ENCODE data around the gene GPRIN2.
A peak's percentile ranks its signal among the peaks of the same experiment; 100 is the strongest.
"Not testable (repeated sequence)": the region's sequence is repeated elsewhere in the genome, so short reads cannot be mapped to it uniquely, and the experiment has no call there.

Gene GPRIN2

GRCh38 chr10:46516660-46517416 is 39.6 kb downstream of the GPRIN2 start:
- peak; percentile 88 for DNase-seq

GRCh38 chr10:46515793-46516192 is 40.7 kb downstream of the GPRIN2 start:
- no peak for DNase-seq

GRCh38 chr10:46515366-46515765 is 41.1 kb downstream of the GPRIN2 start:
- no peak for DNase-seq

- no peak for DNase-seq
Measured at GRCh38 chr10:46514899-46515298, 41.6 kb downstream of the GPRIN2 start.

GRCh38 chr10:46514431-46514861 is 42.0 kb downstream of the GPRIN2 start:
- no peak for DNase-seq

GRCh38 chr10:46513333-46513732 is 43.1 kb downstream of the GPRIN2 start:
- not testable (repeated sequence) for DNase-seq

GRCh38 chr10:46512725-46513124 is 43.7 kb downstream of the GPRIN2 start:
- DNase-seq = not testable (repeated sequence)

GRCh38 chr10:46512002-46512401 is 44.5 kb downstream of the GPRIN2 start:
- DNase-seq = not testable (repeated sequence)
